Measurements from ENCODE around the gene AKAP11.

GRCh38 chr13:42225051-42225450 is 46.9 kb upstream of the AKAP11 start:
- no peak for TF ChIP-seq POLR2A (IDR thresholded peaks at IDR 0.05)
- TF ChIP-seq, protein P1, sequence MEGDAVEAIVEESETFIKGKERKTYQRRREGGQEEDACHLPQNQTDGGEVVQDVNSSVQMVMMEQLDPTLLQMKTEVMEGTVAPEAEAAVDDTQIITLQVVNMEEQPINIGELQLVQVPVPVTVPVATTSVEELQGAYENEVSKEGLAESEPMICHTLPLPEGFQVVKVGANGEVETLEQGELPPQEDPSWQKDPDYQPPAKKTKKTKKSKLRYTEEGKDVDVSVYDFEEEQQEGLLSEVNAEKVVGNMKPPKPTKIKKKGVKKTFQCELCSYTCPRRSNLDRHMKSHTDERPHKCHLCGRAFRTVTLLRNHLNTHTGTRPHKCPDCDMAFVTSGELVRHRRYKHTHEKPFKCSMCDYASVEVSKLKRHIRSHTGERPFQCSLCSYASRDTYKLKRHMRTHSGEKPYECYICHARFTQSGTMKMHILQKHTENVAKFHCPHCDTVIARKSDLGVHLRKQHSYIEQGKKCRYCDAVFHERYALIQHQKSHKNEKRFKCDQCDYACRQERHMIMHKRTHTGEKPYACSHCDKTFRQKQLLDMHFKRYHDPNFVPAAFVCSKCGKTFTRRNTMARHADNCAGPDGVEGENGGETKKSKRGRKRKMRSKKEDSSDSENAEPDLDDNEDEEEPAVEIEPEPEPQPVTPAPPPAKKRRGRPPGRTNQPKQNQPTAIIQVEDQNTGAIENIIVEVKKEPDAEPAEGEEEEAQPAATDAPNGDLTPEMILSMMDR (IDR thresholded peaks at IDR 0.05) = no peak
